GM20000 (cell line): ENCODE measurements around the gene FNDC3A.

Experiments used
- DNase-seq: peaks from one replicate; pipeline ENCODE4 v3.0.0; 2012; ENCODE audit warnings: low spot score
- CTCF ChIP-seq: IDR thresholded peaks from 2 replicates; pipeline ENCODE4 v1.5.1; 2012; ENCODE audit warnings: mild to moderate bottlenecking, control low read depth; ENCODE audit errors: extremely low read depth, missing control alignments

The FNDC3A gene

GRCh38 chr13:49185264-49185663 is 209.6 kb downstream of the FNDC3A start:
- no peak for TF ChIP-seq CTCF
- DNase-seq: no peak

- no peak for DNase-seq
- no peak for TF ChIP-seq CTCF
Observed at GRCh38 chr13:49190901-49191300, 215.2 kb downstream of the FNDC3A start.

GRCh38 chr13:49206641-49207040 is 230.9 kb downstream of the FNDC3A start:
- no peak for DNase-seq
- no peak for TF ChIP-seq CTCF

GRCh38 chr13:49208619-49209018 is 232.9 kb downstream of the FNDC3A start:
- no peak for TF ChIP-seq CTCF
- no peak for DNase-seq

- DNase-seq: no peak
- TF ChIP-seq CTCF: no peak
Observed at GRCh38 chr13:49210114-49210513, 234.4 kb downstream of the FNDC3A start.

- no peak for TF ChIP-seq CTCF
- DNase-seq: no peak
Observed at GRCh38 chr13:49210669-49211068, 235.0 kb downstream of the FNDC3A start.

GRCh38 chr13:49213539-49213938 is 237.8 kb downstream of the FNDC3A start:
- DNase-seq: no peak
- TF ChIP-seq CTCF: no peak
